ENCODE results near the gene INSIG2. TPM values are rescaled to one million over a fixed set of nuclear protein-coding genes. Genes with fewer than 3 reads are reported as not detected.

The INSIG2 gene
- polyA plus RNA-seq, 1 donor (not counting 4 experiments of a cell fraction or from before 2014, with no cell fraction given): 28.6 TPM

GRCh38 chr2:118133916-118134315, 45.6 kb downstream of the INSIG2 start:
- no peaks in the 10 kb centered on the region for H3K79me2 ChIP-seq (ENCODE audit: control insufficient read depth, insufficient read depth, low read length)
- H3K27me3 ChIP-seq (ENCODE audit: control insufficient read depth, extremely low read depth, insufficient read depth, low read length): no peaks in the 10 kb centered on the region
- FAIRE-seq (no peak), DNase-seq (ENCODE audit: low read depth, low spot score) (no peak)
- H3K36me3 ChIP-seq (ENCODE audit: control insufficient read depth in 2 of 2, extremely low read depth in 1 of 2, insufficient read depth in 2 of 2, low read length in 2 of 2): no peaks in the 10 kb centered on the region
- H3K9me3 ChIP-seq (ENCODE audit: control insufficient read depth, low read depth, low read length): no peaks in the 10 kb centered on the region
- H2AFZ ChIP-seq (ENCODE audit: control insufficient read depth, low read length): no peak overlapping the region
- no peaks in the 10 kb centered on the region for H3K4me1 ChIP-seq (ENCODE audit: control insufficient read depth, extremely low read depth, insufficient read depth, low read length)
- H3K9me1 ChIP-seq (ENCODE audit: control insufficient read depth, extremely low read depth, insufficient read depth, low read length): no peaks in the 10 kb centered on the region
- dilution Hi-C loops (cut with MboI; ENCODE audit: extremely low pct_ligation_motif_present, low sequenced_read_pairs): no loop called here
- H3K4me2 ChIP-seq (ENCODE audit: control insufficient read depth, extremely low read depth, insufficient read depth, low read depth, low read length): no peak overlapping the region
- H4K20me1 ChIP-seq (ENCODE audit: control insufficient read depth, extremely low read depth, insufficient read depth, low read length): no peaks in the 10 kb centered on the region
- no peak overlapping the region for H3K9ac ChIP-seq (ENCODE audit: control insufficient read depth, extremely low read depth, insufficient read depth, low read length)
- H3K4me3 ChIP-seq (ENCODE audit: control insufficient read depth in 2 of 3, extremely low read depth in 1 of 3, insufficient read depth in 2 of 3, low read depth in 1 of 3, low read length in 3 of 3): no peak overlapping the region
- no peak overlapping the region for H3K27ac ChIP-seq (ENCODE audit: control insufficient read depth, insufficient read depth, low read length)
- no peak for TF ChIP-seq EZH2 (IDR thresholded peaks at IDR 0.05; ENCODE audit: low read length)
- no peak for TF ChIP-seq CTCF (optimal IDR thresholded peaks at IDR 0.05 in 1 of 3, IDR thresholded peaks at IDR 0.05 in 1 of 3, conservative IDR thresholded peaks at IDR 0.05 in 1 of 3; ENCODE audit: extremely low read depth in 1 of 3, insufficient read depth in 2 of 3, low read length in 3 of 3)

DNA sequence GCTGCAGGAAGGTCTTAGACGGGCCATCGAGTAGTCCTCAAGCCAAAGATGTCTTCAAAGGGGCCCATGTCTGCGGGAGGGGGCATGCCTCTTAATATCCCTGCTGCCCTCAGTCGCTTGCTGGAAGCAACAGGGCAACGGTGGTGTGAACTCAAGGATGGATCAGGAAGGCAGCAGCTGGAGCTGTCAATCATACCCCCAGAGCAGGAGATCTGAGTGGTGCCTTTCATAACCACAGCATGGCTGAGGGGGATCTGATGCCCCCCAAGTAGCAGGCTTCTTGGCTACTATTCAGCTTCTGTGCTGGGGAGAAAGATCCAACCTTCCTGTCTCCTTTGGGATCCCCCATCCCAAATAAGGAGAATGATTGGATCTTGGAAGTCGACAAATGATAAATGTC, 46.4 kb downstream of the INSIG2 start:
- H3K9ac ChIP-seq (ENCODE audit: control insufficient read depth, extremely low read depth, insufficient read depth, low read length): no peak overlapping the region
- no peak overlapping the region for H3K4me2 ChIP-seq (ENCODE audit: control insufficient read depth, extremely low read depth, insufficient read depth, low read depth, low read length)
- H3K9me1 ChIP-seq (ENCODE audit: control insufficient read depth, extremely low read depth, insufficient read depth, low read length): no peaks in the 10 kb centered on the region
- no peak overlapping the region for H3K4me3 ChIP-seq (ENCODE audit: control insufficient read depth in 2 of 3, extremely low read depth in 1 of 3, insufficient read depth in 2 of 3, low read depth in 1 of 3, low read length in 3 of 3)
- H3K9me3 ChIP-seq (ENCODE audit: control insufficient read depth, low read depth, low read length): no peaks in the 10 kb centered on the region
- no peak for DNase-seq (ENCODE audit: low read depth, low spot score)
- H3K27me3 ChIP-seq (ENCODE audit: control insufficient read depth, extremely low read depth, insufficient read depth, low read length): no peaks in the 10 kb centered on the region
- H3K36me3 ChIP-seq (ENCODE audit: control insufficient read depth in 2 of 2, extremely low read depth in 1 of 2, insufficient read depth in 2 of 2, low read length in 2 of 2): no peaks in the 10 kb centered on the region
- no peak for FAIRE-seq
- H3K27ac ChIP-seq (ENCODE audit: control insufficient read depth, insufficient read depth, low read length): no peak overlapping the region
- dilution Hi-C loops (cut with MboI; ENCODE audit: extremely low pct_ligation_motif_present, low sequenced_read_pairs): no loop called here
- no peaks in the 10 kb centered on the region for H3K79me2 ChIP-seq (ENCODE audit: control insufficient read depth, insufficient read depth, low read length)
- no peaks in the 10 kb centered on the region for H4K20me1 ChIP-seq (ENCODE audit: control insufficient read depth, extremely low read depth, insufficient read depth, low read length)
- H2AFZ ChIP-seq (ENCODE audit: control insufficient read depth, low read length): no peak overlapping the region
- TF ChIP-seq CTCF (optimal IDR thresholded peaks at IDR 0.05 in 1 of 3, IDR thresholded peaks at IDR 0.05 in 1 of 3, conservative IDR thresholded peaks at IDR 0.05 in 1 of 3; ENCODE audit: extremely low read depth in 1 of 3, insufficient read depth in 2 of 3, low read length in 3 of 3): no peak
- TF ChIP-seq EZH2 (IDR thresholded peaks at IDR 0.05; ENCODE audit: low read length): no peak
- no peaks in the 10 kb centered on the region for H3K4me1 ChIP-seq (ENCODE audit: control insufficient read depth, extremely low read depth, insufficient read depth, low read length)
